ENCODE results near the gene C1orf116.
"Not testable (repeated sequence)": the region's sequence is repeated elsewhere in the genome, so short reads cannot be mapped to it uniquely, and the experiment has no call there.

C1orf116 gene

DNA sequence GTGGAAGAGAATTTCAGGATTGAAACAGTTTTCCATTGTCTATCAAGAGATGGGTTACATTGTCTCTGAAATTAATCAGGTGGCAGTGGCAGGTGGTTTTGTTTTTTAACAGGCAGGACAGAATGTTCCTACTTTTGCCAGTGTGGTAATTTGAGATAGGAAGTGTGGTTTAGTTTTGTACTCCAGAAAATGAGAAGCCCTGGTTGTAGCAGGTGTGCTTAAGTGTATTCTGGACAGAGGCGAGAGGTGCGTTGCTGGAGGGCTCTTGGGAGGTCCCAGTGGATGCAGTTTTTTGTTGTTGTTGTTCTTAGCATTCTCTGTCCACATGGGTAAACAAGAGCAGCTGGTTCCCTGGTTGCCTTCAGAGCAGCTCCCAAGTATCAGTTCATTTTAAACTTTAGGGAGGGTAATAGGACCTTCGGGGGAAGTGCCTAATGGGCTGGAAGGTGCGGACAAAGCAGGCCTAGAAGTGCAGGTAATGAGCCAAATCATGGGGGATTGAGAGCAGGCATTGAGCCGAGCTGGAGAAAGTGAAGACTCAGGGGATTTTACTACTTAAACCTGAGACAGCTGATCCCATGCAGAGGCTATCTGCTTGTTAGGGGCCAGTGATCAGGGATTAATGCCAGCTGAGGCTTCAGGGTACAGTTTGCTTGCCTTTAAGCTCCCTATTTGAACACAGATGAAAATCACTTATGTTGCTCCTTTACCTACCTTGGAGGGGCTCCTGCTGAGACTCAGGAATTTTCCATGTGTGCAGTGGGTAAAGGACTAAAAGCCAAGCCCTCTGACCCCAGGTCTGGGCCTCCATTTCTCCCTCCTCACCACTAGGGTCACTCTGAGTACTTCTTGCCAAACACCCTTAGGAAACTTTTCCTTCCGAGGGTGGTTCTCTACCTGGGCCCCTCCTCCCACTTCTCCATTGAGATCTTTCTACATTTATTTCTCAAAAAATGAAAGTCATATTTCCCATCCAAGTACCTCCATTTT lies 26.6 kb upstream of the C1orf116 start:
- no peak for DNase-seq

DNA sequence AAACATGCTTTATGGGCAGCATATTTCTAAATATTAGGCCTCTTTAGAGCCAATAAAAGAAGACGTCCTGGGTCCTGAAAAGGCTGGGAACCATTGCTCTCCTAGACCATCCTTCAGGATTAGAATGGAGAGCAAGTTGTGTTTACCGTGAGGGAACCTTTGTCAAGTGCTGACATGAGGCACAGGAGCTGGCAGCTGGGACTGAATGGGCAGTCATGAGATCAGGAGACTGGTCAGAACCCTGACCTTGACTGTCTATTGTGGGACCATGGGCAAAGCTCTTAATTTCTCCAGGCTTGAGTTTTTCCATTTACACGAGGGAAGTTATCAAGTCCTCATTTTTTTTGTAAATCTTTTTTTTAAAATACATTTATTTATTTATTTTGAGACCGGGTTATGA lies 25.7 kb upstream of the C1orf116 start:
- no peak for DNase-seq

DNA sequence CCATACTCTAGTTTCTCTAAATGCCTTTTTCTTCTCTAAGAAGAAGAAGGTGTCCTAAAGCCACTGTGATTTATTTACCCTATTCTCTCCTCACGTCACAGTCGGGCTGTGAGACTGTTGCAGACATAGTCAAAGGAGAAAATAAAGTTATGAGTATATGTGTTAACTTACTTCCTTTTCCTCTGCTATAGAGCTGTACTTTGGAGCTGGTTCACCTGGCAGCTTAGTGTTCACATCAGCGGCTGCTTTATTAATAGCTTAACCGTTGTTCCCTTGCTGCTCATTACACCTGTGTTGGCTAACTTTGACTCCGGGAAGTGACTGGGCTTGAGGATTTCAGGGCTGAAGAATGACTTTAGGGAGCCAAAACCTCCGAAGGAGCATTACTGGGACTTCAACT lies 24.1 kb upstream of the C1orf116 start:
- no peak for DNase-seq

DNA sequence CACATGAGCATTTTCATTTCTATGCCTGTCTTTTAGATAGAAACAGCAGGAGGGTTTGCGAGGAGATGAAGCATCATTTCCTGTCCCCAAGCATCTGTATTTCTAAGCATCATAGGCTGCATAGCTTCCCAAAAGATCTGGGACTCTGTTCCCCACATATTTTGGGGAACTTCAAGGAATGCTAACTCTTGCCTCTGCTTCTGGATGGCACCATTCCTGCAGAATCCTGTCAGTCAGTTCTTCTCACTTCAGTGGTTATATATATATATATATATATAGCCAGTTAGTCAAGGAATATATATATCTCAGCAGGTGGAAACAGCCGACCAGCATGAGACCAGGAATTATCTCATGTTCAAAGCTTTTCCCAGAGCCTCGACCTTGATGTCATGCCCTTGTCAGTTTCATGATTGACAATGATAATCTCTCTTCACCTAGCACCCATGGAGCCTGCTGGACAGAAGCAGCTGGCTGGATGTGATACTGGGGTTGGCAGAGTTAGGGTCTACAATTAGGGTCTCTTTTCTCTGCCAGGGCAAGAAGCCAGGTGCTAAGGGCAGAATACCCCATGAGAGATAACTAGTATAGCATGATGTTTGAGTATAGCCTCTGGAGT lies 22.9 kb upstream of the C1orf116 start:
- DNase-seq: no peak

DNA sequence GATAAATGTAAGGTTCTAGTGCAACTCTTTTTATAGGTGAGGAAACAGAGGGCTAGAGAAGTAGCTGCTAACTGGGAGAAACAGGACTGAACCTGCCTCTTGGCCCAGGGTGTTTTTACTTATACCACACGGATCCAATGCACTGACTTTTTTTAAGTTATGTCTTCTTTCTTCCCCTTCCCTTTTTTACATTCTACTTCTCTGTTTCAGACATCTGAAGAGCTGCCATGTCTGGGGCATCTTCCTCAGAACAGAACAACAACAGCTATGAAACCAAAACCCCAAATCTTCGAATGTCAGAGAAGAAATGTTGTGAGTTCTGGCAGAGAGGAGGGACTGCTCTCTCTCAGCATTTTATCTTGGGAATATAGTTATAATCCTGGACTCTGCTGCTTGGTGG lies 21.9 kb upstream of the C1orf116 start:
- peak; percentile 12 for DNase-seq

DNA sequence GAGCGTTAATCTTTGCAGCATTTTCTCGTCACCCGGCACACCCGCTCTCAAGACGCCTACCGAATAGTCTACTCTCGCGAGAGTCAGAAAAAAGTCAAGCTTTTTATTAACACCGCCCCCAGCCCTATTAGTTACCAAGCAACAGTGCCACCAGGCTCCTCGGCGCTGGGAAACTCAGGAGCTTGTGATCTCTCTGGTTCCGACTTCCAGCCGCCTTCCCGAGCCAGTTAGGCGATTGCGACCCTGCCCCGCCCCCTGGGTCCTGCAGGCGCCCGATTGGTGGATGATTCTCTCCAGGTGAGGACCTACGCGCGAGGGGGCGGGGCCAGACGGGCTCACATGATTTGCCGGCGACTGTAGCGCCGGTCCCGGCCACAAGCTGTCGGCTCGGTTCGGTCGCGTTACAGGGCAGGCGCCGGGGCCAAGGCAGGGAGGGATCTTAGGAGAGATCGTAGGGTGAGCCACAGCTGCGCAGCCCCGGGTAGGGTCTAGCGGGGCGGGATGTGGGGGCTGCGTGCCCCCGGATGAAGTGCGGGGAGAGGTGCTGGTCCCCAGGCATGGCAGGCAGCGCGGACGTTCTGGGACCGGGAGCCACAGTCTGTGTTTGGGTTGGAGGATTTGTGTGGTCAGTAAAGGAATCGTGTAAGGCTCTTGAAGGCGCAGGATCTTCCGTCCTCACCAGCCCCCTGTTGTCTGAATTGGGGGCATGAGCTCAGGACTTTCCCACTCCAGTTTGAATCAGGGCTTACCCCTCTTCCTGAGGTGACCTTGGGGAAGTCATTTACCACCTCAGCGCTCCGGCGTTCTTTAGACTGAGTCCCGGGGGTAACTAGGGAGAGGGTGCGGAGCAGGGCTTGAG lies 20.6 kb upstream of the C1orf116 start, which contains the start of gene PFKFB2:
PFKFB2 (plus strand) TSS at position 365 of the 859 bp plus-strand sequence. CDS start 1,443 bp downstream, outside the sequence.
- peak; percentile 95 for DNase-seq

DNA sequence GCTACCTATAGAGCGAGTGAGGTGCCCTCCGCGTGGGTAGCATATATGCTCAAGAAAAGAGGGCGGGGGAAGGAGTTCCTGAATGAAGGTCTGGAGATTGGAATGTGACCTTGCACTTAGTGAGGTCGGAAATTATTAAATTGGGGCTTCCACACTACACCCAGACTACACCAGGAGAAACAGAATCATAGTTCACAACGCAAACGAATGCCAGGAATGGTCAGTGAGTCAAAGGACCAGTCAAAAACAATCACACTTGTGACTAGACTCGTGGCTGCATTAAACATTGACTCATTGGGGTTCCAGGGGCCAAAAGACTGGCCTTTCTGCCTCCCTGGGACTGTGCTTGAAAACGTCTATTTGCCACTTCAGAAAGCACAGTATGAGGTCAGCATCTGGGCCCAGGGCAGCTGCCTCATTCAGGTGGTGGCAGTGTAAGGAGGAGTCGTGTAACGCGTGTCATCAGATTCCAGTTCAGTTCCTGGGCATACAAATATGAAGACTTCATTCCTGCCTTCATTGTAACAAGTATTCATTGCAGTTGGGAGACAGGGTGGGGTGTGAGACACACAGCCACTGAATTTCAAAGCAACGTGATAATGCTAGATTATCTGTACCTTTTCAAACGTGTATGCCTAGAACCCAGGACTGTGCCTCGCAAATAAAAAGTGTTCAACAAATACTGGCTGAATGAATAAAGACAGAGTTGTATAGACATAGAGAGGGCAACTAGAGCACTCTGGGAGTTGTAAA lies 18.8 kb upstream of the C1orf116 start, which contains the start of gene YOD1:
YOD1 (minus strand) TSS at position 18 of the 753 bp plus-strand sequence. CDS start 178 bp downstream, outside the sequence.
- no peak for DNase-seq

DNA sequence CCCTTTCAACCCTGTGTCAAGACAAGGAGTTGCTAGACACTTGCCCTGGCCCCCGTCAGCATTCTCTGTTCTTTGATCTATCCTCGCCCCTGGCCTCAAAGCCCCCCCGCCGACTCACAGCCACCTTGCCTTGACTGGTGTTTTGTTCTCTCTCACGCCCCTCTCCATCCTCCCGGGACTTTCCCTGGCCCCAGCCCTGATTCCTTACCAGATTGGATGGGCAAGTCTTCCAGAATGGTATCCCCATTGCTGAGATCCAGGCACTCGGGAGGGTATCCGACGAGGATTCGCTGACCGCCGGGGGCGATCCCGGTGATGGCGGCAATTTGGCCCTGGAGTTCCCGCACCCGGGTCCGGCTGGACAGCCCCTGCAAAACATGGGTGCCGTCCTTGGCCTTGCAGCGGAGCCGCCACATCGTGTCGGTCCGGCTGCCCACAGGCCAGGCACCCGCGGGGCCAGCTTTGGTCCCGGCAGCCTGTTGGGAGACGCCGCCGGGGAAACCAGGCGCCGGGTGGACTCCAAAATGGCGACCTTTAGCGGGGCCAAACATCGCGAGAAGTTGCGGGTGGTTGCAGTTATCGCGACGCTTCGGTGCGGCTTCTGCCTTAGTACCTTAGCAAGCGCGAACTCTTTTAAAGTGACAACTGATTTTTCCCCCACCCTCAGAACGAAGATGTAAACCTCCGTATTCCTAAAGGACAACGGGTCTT lies 18.1 kb upstream of the C1orf116 start:
- peak; percentile 91 for DNase-seq

DNA sequence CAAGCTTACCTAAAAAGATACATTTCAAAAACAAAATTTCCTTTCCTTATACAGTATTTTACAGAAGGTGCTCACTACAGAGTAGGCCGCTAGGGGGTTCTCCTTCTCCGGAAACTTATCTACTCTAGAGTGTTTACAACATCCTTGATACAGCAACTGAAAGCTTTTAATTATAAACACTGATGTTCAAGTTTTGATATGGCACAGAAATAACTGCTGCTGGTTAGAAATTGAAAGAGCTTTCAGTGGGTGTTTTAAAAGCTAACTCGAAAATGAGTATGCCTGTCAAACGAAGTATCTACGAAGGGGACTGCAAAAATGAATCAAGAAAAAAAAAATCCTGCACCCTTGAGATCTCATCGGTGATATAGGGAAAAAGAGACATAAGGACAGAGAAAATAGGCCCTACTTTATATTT lies 17.4 kb upstream of the C1orf116 start:
- peak; percentile 40 for DNase-seq

DNA sequence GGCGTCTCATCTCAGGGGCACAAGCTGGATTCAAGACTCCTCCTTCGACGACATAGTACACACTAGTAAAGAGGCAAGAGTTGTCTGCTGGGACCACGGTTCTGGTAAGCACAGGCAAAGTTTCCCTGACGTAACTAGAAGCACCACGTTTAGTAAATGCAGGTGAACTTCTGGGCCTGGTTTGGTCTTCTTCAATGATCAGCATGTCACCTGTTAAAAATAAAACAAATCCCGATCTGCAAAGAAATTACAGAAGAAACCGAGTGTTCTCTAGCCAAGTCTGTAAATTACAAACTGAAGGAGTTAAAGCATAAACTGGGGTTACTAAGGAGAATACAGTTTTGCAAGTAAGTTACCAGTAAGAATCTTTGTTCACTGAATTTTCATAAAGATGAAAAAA lies 17.0 kb upstream of the C1orf116 start:
- DNase-seq: no peak

DNA sequence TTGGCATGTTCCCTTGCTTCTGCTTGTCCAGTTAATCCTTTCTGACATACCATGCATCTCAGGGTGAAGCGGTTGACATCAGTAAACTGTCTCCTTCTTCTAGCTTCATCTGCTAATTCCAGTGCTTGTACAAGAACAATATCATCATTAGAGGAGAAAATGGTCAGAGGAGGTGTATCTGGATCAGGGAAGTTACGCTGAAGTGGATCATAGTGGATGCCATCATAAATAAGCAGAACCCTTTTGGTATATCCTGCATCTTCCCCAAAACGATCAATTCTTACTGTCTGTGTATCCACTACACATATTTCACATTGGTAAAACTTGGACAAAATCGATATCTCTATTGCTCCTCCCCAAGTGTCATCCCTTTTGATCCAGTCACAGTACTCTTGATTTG lies 16.5 kb upstream of the C1orf116 start:
- DNase-seq: no peak

DNA sequence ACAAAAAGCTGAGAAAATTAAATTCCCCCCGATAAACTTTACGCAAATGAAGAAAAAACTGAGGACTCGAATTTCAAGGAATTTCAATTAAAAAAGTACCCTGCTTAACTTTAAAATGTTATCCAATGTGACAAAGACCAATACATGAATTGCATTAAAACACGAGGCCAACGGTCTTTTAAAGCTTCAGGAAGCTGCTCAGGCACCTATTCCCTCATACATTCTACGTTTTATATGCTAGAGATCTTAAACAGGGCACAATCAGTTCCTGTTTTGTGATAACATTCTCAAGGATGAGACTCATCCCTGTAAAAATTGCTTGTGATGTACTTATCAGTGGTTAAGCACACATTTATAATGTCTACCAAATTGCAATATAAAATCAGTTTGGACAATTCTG lies 15.5 kb upstream of the C1orf116 start:
- DNase-seq: no peak

DNA sequence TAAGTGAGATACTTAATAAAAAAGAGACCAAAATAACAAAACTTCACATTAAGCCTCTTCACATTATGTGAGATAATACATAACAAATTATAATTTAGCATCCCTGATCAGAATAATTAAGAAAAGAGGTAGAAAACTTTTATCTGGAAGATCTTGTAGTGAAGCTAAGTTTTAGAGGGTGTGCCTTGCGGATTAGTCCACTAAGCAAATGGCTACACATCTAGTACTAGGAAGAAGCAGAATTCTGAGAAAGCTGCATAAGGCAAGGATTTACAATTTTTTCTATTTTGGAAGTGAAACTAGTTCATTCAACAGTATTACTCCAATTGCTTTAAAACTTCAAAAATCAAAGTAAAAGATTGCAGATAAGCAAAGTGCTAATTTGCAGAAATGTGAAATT lies 14.9 kb upstream of the C1orf116 start:
- DNase-seq: no peak

DNA sequence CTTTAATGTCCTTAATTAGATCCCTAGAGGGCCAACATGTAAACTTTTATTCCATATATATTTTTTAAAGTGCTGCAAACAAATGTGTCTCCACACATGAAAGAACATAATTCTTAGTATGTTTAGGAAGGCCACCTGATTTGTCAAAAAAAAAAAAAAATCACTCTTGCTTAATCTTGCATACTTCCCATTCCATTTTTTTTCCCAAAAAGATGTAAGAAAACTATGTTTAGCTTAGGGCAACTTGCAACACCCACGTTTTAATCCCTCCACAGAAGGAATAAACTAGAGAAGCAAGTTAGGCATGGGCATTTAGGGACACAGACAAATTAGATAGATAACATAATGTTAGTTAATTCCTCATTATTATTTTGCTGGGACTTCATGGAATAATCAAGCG lies 12.9 kb upstream of the C1orf116 start:
- DNase-seq: no peak

DNA sequence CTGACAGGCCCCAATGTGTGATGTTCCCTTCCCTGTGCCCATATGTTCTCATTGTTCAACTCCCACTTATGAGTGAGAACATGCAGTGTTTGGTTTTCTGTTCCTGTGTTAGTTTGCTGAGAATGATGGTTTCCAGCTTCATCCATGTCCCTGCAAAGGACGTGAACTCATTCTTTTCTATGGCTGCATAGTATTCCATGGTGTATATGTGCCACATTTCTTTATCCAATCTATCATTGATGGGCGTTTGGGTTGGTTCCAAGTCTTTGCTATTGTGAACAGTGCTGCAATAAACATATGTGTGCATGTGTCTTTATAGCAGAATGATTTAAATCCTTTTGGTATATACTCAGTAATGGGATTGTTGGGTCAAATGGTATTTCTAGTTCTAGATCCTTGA lies 8.8 kb upstream of the C1orf116 start:
- not testable (repeated sequence) for DNase-seq

DNA sequence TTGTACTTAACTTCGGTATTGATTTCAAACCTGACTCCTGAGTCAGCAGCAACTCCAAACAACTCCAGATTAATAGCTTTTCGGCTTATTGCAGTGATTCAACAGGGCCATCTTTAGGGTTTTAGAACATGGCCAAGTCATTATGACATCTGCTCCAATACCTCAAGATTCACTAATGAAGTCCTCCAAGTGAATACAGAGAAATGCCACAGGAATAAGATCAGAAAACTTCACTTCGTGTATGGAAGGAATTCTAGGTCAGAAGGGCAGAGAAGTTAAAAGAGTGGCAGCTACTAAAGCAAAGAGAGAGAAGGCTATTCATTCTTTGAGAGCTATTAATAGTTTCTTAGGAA lies 7.6 kb upstream of the C1orf116 start:
- no peak for DNase-seq

DNA sequence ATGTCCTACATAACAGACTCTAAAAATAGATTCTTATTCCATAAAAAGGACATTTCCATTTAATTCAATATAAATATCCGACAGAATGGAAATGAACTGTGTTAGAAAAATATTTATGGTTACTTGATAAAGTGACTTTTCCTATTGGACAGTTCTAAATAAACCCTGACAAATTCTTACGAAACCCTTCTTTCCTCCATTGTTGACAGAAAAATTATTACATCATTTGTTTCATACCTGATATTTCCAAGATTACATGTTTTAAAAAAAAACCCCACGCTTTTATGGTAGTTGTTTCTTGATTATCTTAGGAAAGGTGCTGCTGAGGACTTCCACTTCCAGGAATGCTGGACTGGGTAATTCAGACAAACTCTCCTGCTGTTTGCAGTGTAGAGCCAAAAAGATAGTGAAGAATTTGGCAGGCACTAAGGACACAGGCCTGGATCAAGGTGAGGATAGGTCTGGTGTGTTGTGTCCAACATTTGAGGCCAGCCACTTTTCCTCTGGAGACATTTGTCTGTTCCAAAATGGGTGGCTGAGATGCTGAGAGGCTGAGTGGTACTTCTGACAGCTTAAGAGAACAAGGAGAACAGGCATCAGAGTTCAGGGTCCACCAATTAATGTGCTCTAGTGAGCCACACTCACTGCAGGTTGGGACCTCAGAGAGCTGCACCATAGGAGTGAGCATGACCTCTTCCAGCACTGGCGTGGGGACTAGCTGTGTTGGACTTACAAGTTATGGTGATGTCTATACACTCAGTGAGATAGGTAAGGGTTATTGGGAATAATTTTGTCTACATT lies 7.0 kb upstream of the C1orf116 start:
- no peak for DNase-seq

DNA sequence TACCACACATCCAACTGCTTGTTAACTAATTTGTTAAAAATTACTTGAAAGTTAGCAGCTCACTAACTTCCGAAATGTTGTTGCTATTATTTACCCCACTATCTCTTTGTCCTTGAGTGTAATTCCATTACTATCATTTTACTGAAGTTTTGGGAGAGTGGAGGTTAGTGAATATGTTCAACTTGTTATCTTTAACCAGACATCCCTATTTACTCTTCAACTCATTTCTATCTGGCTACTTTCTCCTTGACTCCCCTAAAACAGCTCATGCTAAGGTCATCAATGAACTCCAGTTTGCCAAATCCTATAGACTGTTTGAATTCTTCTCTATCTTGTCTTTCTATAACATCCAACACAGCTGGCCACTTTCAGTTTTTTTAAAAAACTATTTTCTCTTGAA lies 4.3 kb upstream of the C1orf116 start:
- no peak for DNase-seq

DNA sequence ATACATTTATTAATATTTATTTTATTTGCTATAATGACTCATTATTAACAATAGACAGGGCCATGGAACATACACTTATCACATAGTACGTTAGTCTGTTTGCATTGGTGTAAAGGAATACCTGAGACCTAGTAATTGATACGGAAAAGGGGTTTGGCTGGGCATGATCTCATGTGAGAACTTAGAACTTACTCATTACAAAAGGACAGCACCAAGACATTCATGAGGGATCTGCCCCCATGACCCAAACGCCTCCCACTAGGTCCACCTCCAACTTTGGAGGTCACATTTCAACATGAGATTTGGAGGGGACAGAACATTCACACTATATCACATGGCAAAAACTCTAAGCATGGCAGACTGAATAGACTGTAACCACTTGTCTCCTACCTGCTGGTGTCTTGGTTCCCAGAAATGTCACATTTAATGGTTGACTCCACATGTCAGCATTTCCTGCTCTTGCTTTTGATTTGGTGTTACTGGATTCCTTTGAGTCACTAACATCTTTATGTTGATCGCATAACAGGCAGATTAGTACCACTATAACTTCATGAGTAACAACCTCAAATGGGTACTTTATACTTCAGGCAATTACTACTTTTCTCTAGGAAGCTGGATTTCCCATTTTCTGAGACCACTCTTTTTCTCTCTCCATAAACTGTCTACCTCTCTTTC lies 3.5 kb upstream of the C1orf116 start:
- no peak for DNase-seq

DNA sequence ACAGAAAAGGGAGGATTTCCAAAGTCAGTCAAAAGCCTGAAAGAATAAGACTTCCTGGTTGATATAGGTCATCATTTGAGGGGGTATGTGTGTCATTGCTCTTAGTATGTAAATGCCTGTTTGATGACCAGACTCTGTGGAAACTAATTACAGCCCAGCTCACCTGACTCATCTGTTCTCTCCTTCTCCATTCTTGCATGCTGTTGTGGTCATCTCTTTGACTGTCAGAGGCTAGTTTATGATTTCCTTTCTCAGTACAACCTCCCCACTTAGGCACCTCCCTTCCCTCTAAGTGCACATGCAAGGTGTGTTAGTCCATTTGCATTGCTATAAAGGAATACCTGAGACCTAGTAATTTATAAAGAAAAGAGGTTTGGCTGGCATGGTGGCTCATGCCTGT lies 2.4 kb upstream of the C1orf116 start:
- DNase-seq: no peak

All from CD4-positive, alpha-beta T cell treated with Interferon gamma for 1 hour (primary cell).